Measurements from ENCODE around the gene RHBG. TPM values are rescaled to one million over a fixed set of nuclear protein-coding genes. Genes with fewer than 3 reads are reported as not detected.
"Not testable (repeated sequence)": the region's sequence is repeated elsewhere in the genome, so short reads cannot be mapped to it uniquely, and the experiment has no call there.

The RHBG gene
- under 0.01 and 0.13 TPM in 2 replicates for total RNA-seq

- FAIRE-seq, result no peak
- TF ChIP-seq CTCF (IDR thresholded peaks at IDR 0.05; ENCODE audit: insufficient read depth, low read length, severe bottlenecking), result no peak
- Histone ChIP-seq H3K36me3 (ENCODE audit: control insufficient read depth, insufficient read depth, low read length) (no peaks in the 10 kb centered on the region), H3K27me3 (ENCODE audit: control insufficient read depth, insufficient read depth, low read length) (peaks cover 2% of the 10 kb centered on the region), H3K4me3 (ENCODE audit: low read depth, low read length) (peak within 1 kb of the TSS; percentile 47)
- peak; percentile 35 for DNase-seq (ENCODE audit: low read depth)
Measured at GRCh38 chr1:156368889-156369684, at the start of gene RHBG. RHBG (plus strand) TSS chr1:156369211; CDS start chr1:156369250, 39 bp downstream.

GRCh38 chr1:156319664-156320063 is 49.3 kb upstream of the RHBG start:
- peak; percentile 27 for TF ChIP-seq CTCF (IDR thresholded peaks at IDR 0.05; ENCODE audit: insufficient read depth, low read length, severe bottlenecking)
- Histone ChIP-seq H3K4me3 (ENCODE audit: low read depth, low read length) (no peak overlapping the region), H3K36me3 (ENCODE audit: control insufficient read depth, insufficient read depth, low read length) (peaks cover 35% of the 10 kb centered on the region), H3K27me3 (ENCODE audit: control insufficient read depth, insufficient read depth, low read length) (no peaks in the 10 kb centered on the region)
- no peak for FAIRE-seq
- peak; percentile 21 for DNase-seq (ENCODE audit: low read depth)

GRCh38 chr1:156320560-156320959 is 48.5 kb upstream of the RHBG start:
- no peak for TF ChIP-seq CTCF (IDR thresholded peaks at IDR 0.05; ENCODE audit: insufficient read depth, low read length, severe bottlenecking)
- peaks cover 35% of the 10 kb centered on the region for H3K36me3 ChIP-seq (ENCODE audit: control insufficient read depth, insufficient read depth, low read length)
- FAIRE-seq, result no peak
- no peaks in the 10 kb centered on the region for H3K27me3 ChIP-seq (ENCODE audit: control insufficient read depth, insufficient read depth, low read length)
- no peak overlapping the region for H3K4me3 ChIP-seq (ENCODE audit: low read depth, low read length)
- DNase-seq (ENCODE audit: low read depth), result peak; percentile 26

GRCh38 chr1:156323179-156323578 is 45.8 kb upstream of the RHBG start:
- not testable (repeated sequence) for H3K27me3 ChIP-seq (ENCODE audit: control insufficient read depth, insufficient read depth, low read length); FAIRE-seq; H3K4me3 ChIP-seq (ENCODE audit: low read depth, low read length)
- peak; percentile 56 for DNase-seq (ENCODE audit: low read depth)
- peaks cover 24% of the 10 kb centered on the region for H3K36me3 ChIP-seq (ENCODE audit: control insufficient read depth, insufficient read depth, low read length)

- FAIRE-seq, result no peak
- Histone ChIP-seq H3K27me3 (ENCODE audit: control insufficient read depth, insufficient read depth, low read length) (no peaks in the 10 kb centered on the region), H3K4me3 (ENCODE audit: low read depth, low read length) (no peak overlapping the region), H3K36me3 (ENCODE audit: control insufficient read depth, insufficient read depth, low read length) (peaks cover 11% of the 10 kb centered on the region)
- peak; percentile 15 for DNase-seq (ENCODE audit: low read depth)
- peak; percentile 17 for TF ChIP-seq CTCF (IDR thresholded peaks at IDR 0.05; ENCODE audit: insufficient read depth, low read length, severe bottlenecking)
Measured at GRCh38 chr1:156336242-156336641, 32.8 kb upstream of the RHBG start.

- Histone ChIP-seq H3K27me3 (ENCODE audit: control insufficient read depth, insufficient read depth, low read length) (no peaks in the 10 kb centered on the region), H3K36me3 (ENCODE audit: control insufficient read depth, insufficient read depth, low read length) (peaks cover 11% of the 10 kb centered on the region), H3K4me3 (ENCODE audit: low read depth, low read length) (peak overlapping the region; percentile 87)
- peak; percentile 10 for DNase-seq (ENCODE audit: low read depth)
- FAIRE-seq, result no peak
- TF ChIP-seq CTCF (IDR thresholded peaks at IDR 0.05; ENCODE audit: insufficient read depth, low read length, severe bottlenecking), result no peak
Measured at GRCh38 chr1:156337052-156337887, 31.7 kb upstream of the RHBG start.

Measured in bronchial epithelial cell (primary cell).